LNCaP clone FGC (cell line): ENCODE measurements around the gene FAM234A.

Experiments
- DNase-seq: peaks from one replicate; pipeline ENCODE4 v3.0.0-alpha.2; 2011; ENCODE audit warnings: low read depth
- H3K4me3 ChIP-seq: 2 replicates; pipeline ENCODE4 v1.5.1; 2011; ENCODE audit warnings: mild to moderate bottlenecking, low read depth, low read length, control low read depth
- TF ChIP-seq, protein P1 (sequence below): IDR thresholded peaks from 2 replicates; pipeline ENCODE4 v1.5.1; 2012; ENCODE audit warnings: mild to moderate bottlenecking; ENCODE audit not compliant: control insufficient read depth, insufficient read depth; ENCODE audit errors: extremely low read depth

The FAM234A gene

GRCh38 chr16:270381-271255, 36.0 kb downstream of the FAM234A start:
- TF ChIP-seq, protein P1, sequence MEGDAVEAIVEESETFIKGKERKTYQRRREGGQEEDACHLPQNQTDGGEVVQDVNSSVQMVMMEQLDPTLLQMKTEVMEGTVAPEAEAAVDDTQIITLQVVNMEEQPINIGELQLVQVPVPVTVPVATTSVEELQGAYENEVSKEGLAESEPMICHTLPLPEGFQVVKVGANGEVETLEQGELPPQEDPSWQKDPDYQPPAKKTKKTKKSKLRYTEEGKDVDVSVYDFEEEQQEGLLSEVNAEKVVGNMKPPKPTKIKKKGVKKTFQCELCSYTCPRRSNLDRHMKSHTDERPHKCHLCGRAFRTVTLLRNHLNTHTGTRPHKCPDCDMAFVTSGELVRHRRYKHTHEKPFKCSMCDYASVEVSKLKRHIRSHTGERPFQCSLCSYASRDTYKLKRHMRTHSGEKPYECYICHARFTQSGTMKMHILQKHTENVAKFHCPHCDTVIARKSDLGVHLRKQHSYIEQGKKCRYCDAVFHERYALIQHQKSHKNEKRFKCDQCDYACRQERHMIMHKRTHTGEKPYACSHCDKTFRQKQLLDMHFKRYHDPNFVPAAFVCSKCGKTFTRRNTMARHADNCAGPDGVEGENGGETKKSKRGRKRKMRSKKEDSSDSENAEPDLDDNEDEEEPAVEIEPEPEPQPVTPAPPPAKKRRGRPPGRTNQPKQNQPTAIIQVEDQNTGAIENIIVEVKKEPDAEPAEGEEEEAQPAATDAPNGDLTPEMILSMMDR = no peak
- no peak overlapping the region for H3K4me3 ChIP-seq
- DNase-seq = no peak

- no peak for DNase-seq
- TF ChIP-seq, protein P1 = no peak
Observed at GRCh38 chr16:272633-273546, 38.3 kb downstream of the FAM234A start.

DNA sequence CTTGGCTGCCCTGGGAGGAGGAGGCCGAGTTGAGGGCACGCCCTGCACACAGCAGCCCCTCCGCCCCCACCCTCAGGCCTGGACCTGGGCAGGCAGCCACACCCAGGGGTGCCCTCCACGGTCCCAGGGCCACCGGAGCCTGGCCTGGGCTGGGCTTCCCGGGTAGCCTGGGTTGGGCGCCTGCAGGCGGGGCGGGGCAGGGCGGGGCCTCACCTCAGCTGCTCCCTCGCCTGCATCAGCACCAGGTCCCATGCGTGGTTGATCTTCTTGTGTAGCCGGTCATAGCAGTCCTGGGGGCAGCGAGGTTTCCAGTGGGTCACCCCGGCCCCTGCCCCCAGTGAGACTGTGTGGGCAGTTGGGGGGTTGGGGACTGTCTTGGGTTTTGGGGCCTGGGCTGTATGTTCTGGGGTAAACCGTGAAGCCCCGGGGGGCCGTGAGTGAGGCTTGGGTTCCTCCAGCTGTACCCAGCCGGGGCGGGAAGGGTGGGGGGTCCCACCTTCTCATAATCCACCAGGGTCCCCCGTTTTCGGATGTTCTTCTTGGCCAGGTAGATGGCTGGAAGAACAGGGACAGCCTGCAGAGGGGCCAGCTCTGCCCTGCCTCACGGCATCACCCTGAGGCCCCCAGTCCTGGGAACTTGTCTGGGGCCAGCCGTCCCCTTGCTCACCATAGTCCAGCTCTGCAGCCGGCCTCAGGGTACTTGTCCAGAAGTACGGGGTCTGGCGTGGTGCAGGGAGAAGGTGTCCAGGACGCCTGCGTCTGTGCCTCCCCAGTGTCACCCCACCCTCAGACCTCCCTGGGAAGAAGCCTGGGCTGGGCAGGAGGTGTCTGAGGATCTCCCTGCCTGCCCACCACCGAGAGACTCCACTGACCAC, 39.2 kb downstream of the FAM234A start:
- TF ChIP-seq, protein P1 = no peak
- no peak overlapping the region for H3K4me3 ChIP-seq
- DNase-seq = no peak

More at GRCh38 chr16:272633-273546, 38.3 kb downstream of the FAM234A start:
- H3K4me3 ChIP-seq = no peak overlapping the region

- H3K4me3 ChIP-seq = peak overlapping the region; percentile 37
Observed at GRCh38 chr16:275041-275641, 40.5 kb downstream of the FAM234A start.

GRCh38 chr16:275786-276232, 41.2 kb downstream of the FAM234A start, which contains the start of gene RGS11:
TSS of gene RGS11 (minus strand) at chr16:275944. CDS start at chr16:275911, 33 bp downstream.
- H3K4me3 ChIP-seq = peak within 1 kb of the TSS; percentile 37

More at GRCh38 chr16:275041-275641, 40.5 kb downstream of the FAM234A start:
- TF ChIP-seq, protein P1 = no peak
- no peak for DNase-seq

More at GRCh38 chr16:275786-276232, 41.2 kb downstream of the FAM234A start, which contains the start of gene RGS11:
- DNase-seq = no peak
- TF ChIP-seq, protein P1 = no peak
